HCT116 (cell line): ENCODE results near the gene APBA1. TPM values are rescaled to one million over a fixed set of nuclear protein-coding genes. Genes with fewer than 3 reads are reported as not detected.

Experiments
- ATAC-seq: fragments of 200-7000 bp; cut with Tn5 transposase; 2 replicates; pipeline ENCODE4 v1.9.1; 2020; ENCODE audit warnings: mild to moderate bottlenecking, moderate library complexity
- BruUV-seq: library from RNA; stranded (reverse); fragments of 400-500 nt; replicated peaks from 2 replicates; lab custom pipeline; 2021; lab: Mats Ljungman, UMichigan
- CTCF ChIA-PET: fragments of 300-600 bp; sonication (Branson Sonifier 250); formaldehyde crosslinking; loops from one replicate; lab custom pipeline; 2021; ENCODE audit warnings: antibody characterized with exemption; lab: Charles Lee
- POLR2A ChIA-PET: fragments of 300-600, 350-600 bp; sonication (Branson Sonifier 250); formaldehyde crosslinking; loops from one replicate; lab custom pipeline; 2021; ENCODE audit warnings: antibody characterized with exemption; lab: Charles Lee
- RAD21 ChIA-PET, 2 experiments: fragments of 300-600 bp; sonication (Branson Sonifier 250); formaldehyde crosslinking; loops; one replicate each; lab custom pipeline; 2023; ENCODE audit warnings: low total read pairs in 2 of 2; ENCODE audit not compliant: uncharacterized antibody in 2 of 2, unreplicated experiment in 2 of 2, low non-redundant PET in 1 of 2; lab: Charles Lee
- DNase-seq: peaks from one replicate; pipeline ENCODE4 v3.0.0-alpha.2; 2010; ENCODE audit warnings: low read depth, low spot score
- H2AFZ ChIP-seq: fragments of 200-600 bp; shearing (Covaris generic), sonication (generic); 2 replicates; pipeline ENCODE4 v1.6.1; 2017; ENCODE audit warnings: low read depth, mixed run types, mixed read lengths, antibody characterized with exemption, low read length; ENCODE audit not compliant: poor library complexity, severe bottlenecking
- H3K27ac ChIP-seq: 2 replicates; pipeline ENCODE4 v1.5.1; 2012; ENCODE audit warnings: low read depth, low read length
- H3K27me3 ChIP-seq: fragments of 200-600 bp; sonication (generic); 2 replicates; pipeline ENCODE4 v1.6.1; 2016; ENCODE audit warnings: mixed run types, low read length, mixed read lengths; ENCODE audit not compliant: insufficient read depth
- H3K36me3 ChIP-seq, 2 experiments: fragments of 200-500 bp in 1 of 2; fragments of 200-600 bp in 1 of 2; sonication (Bioruptor generic) in 1 of 2; sonication (generic) in 1 of 2; 2 replicates each; pipeline versions ENCODE4 v1.5.1 to v1.6.1; 2014 to 2016; ENCODE audit warnings: low read length in 2 of 2, inconsistent platforms in 1 of 2, mixed read lengths in 1 of 2, mixed run types in 1 of 2; ENCODE audit not compliant: insufficient read depth in 2 of 2, control insufficient read depth in 1 of 2
- H3K4me1 ChIP-seq, 2 experiments: fragments of 200-600 bp in 1 of 2; sonication (generic) in 1 of 2; 2 replicates each; pipeline versions ENCODE4 v1.5.1 to v1.6.1; 2012 to 2017; ENCODE audit warnings: low read length in 2 of 2, inconsistent platforms in 1 of 2, mild to moderate bottlenecking in 1 of 2, mixed read lengths in 1 of 2, mixed run types in 1 of 2, moderate library complexity in 1 of 2; ENCODE audit not compliant: insufficient read depth in 2 of 2, control insufficient read depth in 1 of 2
- H3K4me2 ChIP-seq: fragments of 200-600 bp; sonication (generic); 2 replicates; pipeline ENCODE4 v1.6.1; 2017; ENCODE audit warnings: mixed run types, low read length, mixed read lengths
- H3K4me3 ChIP-seq, 2 experiments: fragments of 200-600 bp in 1 of 2; sonication (generic) in 1 of 2; replicated peaks in 1 of 2; 2 replicates each; pipeline ENCODE4 v1.5.1; 2011 to 2016; ENCODE audit warnings: low read length in 2 of 2, control low read depth in 1 of 2, low read depth in 1 of 2, mild to moderate bottlenecking in 1 of 2, mixed read lengths in 1 of 2, mixed run types in 1 of 2
- H3K79me2 ChIP-seq: fragments of 200-600 bp; sonication (generic); 2 replicates; pipeline ENCODE4 v1.6.1; 2017; ENCODE audit warnings: mild to moderate bottlenecking, mixed run types, low read length, moderate library complexity, mixed read lengths; ENCODE audit not compliant: insufficient read depth
- H3K9ac ChIP-seq: fragments of 200-600 bp; sonication (generic); 2 replicates; pipeline ENCODE4 v1.6.1; 2016; ENCODE audit warnings: low read length, mixed read lengths
- H3K9me2 ChIP-seq: fragments of 200-600 bp; sonication (generic), shearing (Covaris generic); 2 replicates; pipeline ENCODE4 v1.6.1; 2017; ENCODE audit warnings: mixed run types, mild to moderate bottlenecking, moderate library complexity; ENCODE audit not compliant: insufficient read depth
- H3K9me3 ChIP-seq, 2 experiments: fragments of 200-500 bp in 1 of 2; fragments of 200-600 bp in 1 of 2; sonication (Bioruptor generic) in 1 of 2; sonication (generic) in 1 of 2; 2 replicates each; pipeline ENCODE4 v1.6.1; 2014 to 2017; ENCODE audit warnings: low read length in 2 of 2, mixed read lengths in 2 of 2, inconsistent platforms in 1 of 2, low read depth in 1 of 2, mild to moderate bottlenecking in 1 of 2, mixed run types in 1 of 2, moderate library complexity in 1 of 2; ENCODE audit not compliant: control insufficient read depth in 1 of 2, insufficient read depth in 1 of 2
- H4K20me1 ChIP-seq: fragments of 200-600 bp; sonication (generic), shearing (Covaris generic); 2 replicates; pipeline ENCODE4 v1.6.1; 2017; ENCODE audit warnings: mixed run types, mild to moderate bottlenecking, moderate library complexity; ENCODE audit not compliant: insufficient read depth
- CBX3 ChIP-seq: IDR thresholded peaks from 2 replicates; pipeline ENCODE4 v1.6.1; 2012; ENCODE audit warnings: low read depth
- ELF1 ChIP-seq: IDR thresholded peaks from 2 replicates; pipeline ENCODE4 v1.6.1; 2012; ENCODE audit warnings: low read depth, borderline replicate concordance
- EZH2 ChIP-seq: fragments of 200-600 bp; sonication (generic); IDR thresholded peaks from 2 replicates; pipeline ENCODE4 v1.6.1; 2017; ENCODE audit warnings: antibody characterized with exemption, mixed run types
- MAX ChIP-seq: IDR thresholded peaks from 2 replicates; pipeline ENCODE4 v1.6.1; 2012
- POLR2A ChIP-seq: IDR thresholded peaks from 2 replicates; pipeline ENCODE4 v1.7.0; 2011; ENCODE audit warnings: borderline replicate concordance; ENCODE audit not compliant: insufficient read depth, insufficient read length; ENCODE audit errors: extremely low read depth
- POLR2AphosphoS5 ChIP-seq: IDR thresholded peaks from 2 replicates; pipeline ENCODE4 v1.6.1; 2011; ENCODE audit warnings: mild to moderate bottlenecking, low read depth, low read length, moderate library complexity
- ZBTB33 ChIP-seq: IDR thresholded peaks from 2 replicates; pipeline ENCODE4 v1.6.1; 2011; ENCODE audit warnings: mild to moderate bottlenecking, low read length, moderate library complexity; ENCODE audit not compliant: insufficient replicate concordance; ENCODE audit errors: extremely low read depth
- ZFX ChIP-seq: fragments of 450-650 bp; IDR thresholded peaks from 2 replicates; pipeline ENCODE4 v1.6.1; 2017
- intact Hi-C: fragments of 100-400 bp; cut with micrococcal nuclease; formaldehyde crosslinking; loops from 2 replicates; pipeline ENCODE4 v1.10.0; 2022
- total RNA-seq: library from RNA; stranded (reverse); gene quantifications from one replicate; pipeline ENCODE4 v1.2.1, GENCODE V29; 2021; ENCODE audit not compliant: unreplicated experiment
- TF ChIP-seq, protein P1 (sequence below), 3 experiments: fragments of 200-600 bp in 1 of 3; sonication (generic) in 1 of 3; IDR thresholded peaks in 2 of 3; conservative IDR thresholded peaks in 1 of 3; 2 replicates each; pipeline ENCODE4 v1.5.1; 2012 to 2017; ENCODE audit warnings: low read depth in 2 of 3, low read length in 2 of 3, antibody characterized with exemption in 1 of 3, borderline replicate concordance in 1 of 3, control low read depth in 1 of 3, mild to moderate bottlenecking in 1 of 3, mixed read lengths in 1 of 3, mixed run types in 1 of 3, moderate library complexity in 1 of 3; ENCODE audit not compliant: insufficient read depth in 1 of 3
- TF ChIP-seq, protein P2 (sequence below): IDR thresholded peaks from 2 replicates; pipeline ENCODE4 v1.6.1; 2012; ENCODE audit warnings: low read depth

APBA1 gene
- total RNA-seq, 1 experiment from 2014 or later: 0.20 TPM

- intact Hi-C loops: loop anchor here (5.0 kb wide), 1 partner anchor 48 kb away; no protein-coding TSS in a partner anchor
- Histone ChIP-seq H3K4me2 (no peak overlapping the region), H3K9me2 (no peaks in the 10 kb centered on the region), H3K4me3 (no peak overlapping the region), H2AFZ (no peak overlapping the region), H4K20me1 (no peaks in the 10 kb centered on the region), H3K27me3 (no peaks in the 10 kb centered on the region), H3K4me1 (no peaks in the 10 kb centered on the region), H3K36me3 (no peaks in the 10 kb centered on the region), H3K27ac (no peak overlapping the region), H3K9me3 (no peaks in the 10 kb centered on the region), H3K9ac (no peak overlapping the region), H3K79me2 (no peaks in the 10 kb centered on the region)
- TF ChIP-seq, protein P1, sequence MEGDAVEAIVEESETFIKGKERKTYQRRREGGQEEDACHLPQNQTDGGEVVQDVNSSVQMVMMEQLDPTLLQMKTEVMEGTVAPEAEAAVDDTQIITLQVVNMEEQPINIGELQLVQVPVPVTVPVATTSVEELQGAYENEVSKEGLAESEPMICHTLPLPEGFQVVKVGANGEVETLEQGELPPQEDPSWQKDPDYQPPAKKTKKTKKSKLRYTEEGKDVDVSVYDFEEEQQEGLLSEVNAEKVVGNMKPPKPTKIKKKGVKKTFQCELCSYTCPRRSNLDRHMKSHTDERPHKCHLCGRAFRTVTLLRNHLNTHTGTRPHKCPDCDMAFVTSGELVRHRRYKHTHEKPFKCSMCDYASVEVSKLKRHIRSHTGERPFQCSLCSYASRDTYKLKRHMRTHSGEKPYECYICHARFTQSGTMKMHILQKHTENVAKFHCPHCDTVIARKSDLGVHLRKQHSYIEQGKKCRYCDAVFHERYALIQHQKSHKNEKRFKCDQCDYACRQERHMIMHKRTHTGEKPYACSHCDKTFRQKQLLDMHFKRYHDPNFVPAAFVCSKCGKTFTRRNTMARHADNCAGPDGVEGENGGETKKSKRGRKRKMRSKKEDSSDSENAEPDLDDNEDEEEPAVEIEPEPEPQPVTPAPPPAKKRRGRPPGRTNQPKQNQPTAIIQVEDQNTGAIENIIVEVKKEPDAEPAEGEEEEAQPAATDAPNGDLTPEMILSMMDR (IDR thresholded peaks at IDR 0.05 in 2 of 3, conservative IDR thresholded peaks at IDR 0.05 in 1 of 3; ENCODE audit: borderline replicate concordance in 1 of 3, insufficient read depth in 1 of 3, low read depth in 2 of 3, low read length in 2 of 3): no peak
- TF ChIP-seq MAX: no peak
- TF ChIP-seq ZFX: no peak
- TF ChIP-seq ELF1: no peak
- no peak for TF ChIP-seq CBX3
- TF ChIP-seq, protein P2, sequence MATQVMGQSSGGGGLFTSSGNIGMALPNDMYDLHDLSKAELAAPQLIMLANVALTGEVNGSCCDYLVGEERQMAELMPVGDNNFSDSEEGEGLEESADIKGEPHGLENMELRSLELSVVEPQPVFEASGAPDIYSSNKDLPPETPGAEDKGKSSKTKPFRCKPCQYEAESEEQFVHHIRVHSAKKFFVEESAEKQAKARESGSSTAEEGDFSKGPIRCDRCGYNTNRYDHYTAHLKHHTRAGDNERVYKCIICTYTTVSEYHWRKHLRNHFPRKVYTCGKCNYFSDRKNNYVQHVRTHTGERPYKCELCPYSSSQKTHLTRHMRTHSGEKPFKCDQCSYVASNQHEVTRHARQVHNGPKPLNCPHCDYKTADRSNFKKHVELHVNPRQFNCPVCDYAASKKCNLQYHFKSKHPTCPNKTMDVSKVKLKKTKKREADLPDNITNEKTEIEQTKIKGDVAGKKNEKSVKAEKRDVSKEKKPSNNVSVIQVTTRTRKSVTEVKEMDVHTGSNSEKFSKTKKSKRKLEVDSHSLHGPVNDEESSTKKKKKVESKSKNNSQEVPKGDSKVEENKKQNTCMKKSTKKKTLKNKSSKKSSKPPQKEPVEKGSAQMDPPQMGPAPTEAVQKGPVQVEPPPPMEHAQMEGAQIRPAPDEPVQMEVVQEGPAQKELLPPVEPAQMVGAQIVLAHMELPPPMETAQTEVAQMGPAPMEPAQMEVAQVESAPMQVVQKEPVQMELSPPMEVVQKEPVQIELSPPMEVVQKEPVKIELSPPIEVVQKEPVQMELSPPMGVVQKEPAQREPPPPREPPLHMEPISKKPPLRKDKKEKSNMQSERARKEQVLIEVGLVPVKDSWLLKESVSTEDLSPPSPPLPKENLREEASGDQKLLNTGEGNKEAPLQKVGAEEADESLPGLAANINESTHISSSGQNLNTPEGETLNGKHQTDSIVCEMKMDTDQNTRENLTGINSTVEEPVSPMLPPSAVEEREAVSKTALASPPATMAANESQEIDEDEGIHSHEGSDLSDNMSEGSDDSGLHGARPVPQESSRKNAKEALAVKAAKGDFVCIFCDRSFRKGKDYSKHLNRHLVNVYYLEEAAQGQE: no peak
- no peak for TF ChIP-seq EZH2
- TF ChIP-seq POLR2AphosphoS5: no peak
- TF ChIP-seq ZBTB33: no peak
- no peak for TF ChIP-seq POLR2A
- DNase-seq (no peak), ATAC-seq (no peak)
- BruUV-seq: no TSS peak
- CTCF ChIA-PET: no interaction called here
- POLR2A ChIA-PET: no interaction called here
- RAD21 ChIA-PET: no interaction called here
Measured at GRCh38 chr9:69395718-69396117, 276.5 kb downstream of the APBA1 start.
